Activated CD8-positive, alpha-beta memory T cell treated with anti-CD3 and anti-CD28 coated beads for 48 hours (primary cell): ENCODE results near the gene MACROD2.

Experiments used
- DNase-seq, 3 experiments: peaks; one replicate each; pipeline ENCODE4 v3.0.0-alpha.2; 2020; ENCODE audit warnings: low read depth in 2 of 3, low spot score in 2 of 3

The MACROD2 gene

GRCh38 chr20:15742627-15743026 is 1747.3 kb downstream of the MACROD2 start:
- no peak for DNase-seq

GRCh38 chr20:15756002-15756753 is 1760.9 kb downstream of the MACROD2 start:
- DNase-seq, result no peak

- no peak for DNase-seq
These were observed 1761.4 kb downstream of the MACROD2 start for GRCh38 chr20:15756754-15757115.

- DNase-seq, result no peak
These were observed 1764.3 kb downstream of the MACROD2 start for GRCh38 chr20:15759594-15759993.

- no peak for DNase-seq
These were observed 1764.8 kb downstream of the MACROD2 start for GRCh38 chr20:15760001-15760621.

- no peak for DNase-seq
These were observed 1768.0 kb downstream of the MACROD2 start for GRCh38 chr20:15763366-15763765.

GRCh38 chr20:15767586-15767985 is 1772.3 kb downstream of the MACROD2 start:
- DNase-seq, result no peak

- no peak for DNase-seq
These were observed 1772.9 kb downstream of the MACROD2 start for GRCh38 chr20:15767999-15768741.

- DNase-seq, result no peak
These were observed 1777.5 kb downstream of the MACROD2 start for GRCh38 chr20:15772826-15773225.

- DNase-seq, result no peak
These were observed 1779.6 kb downstream of the MACROD2 start for GRCh38 chr20:15774926-15775325.

GRCh38 chr20:15776770-15777466 is 1781.6 kb downstream of the MACROD2 start:
- no peak for DNase-seq

GRCh38 chr20:15784020-15784419 is 1788.7 kb downstream of the MACROD2 start:
- DNase-seq, result no peak

GRCh38 chr20:15789079-15789478 is 1793.8 kb downstream of the MACROD2 start:
- no peak for DNase-seq

- DNase-seq, result no peak
These were observed 1797.5 kb downstream of the MACROD2 start for GRCh38 chr20:15792855-15793254.

- DNase-seq, result no peak
These were observed 1799.1 kb downstream of the MACROD2 start for GRCh38 chr20:15794409-15794808.

- no peak for DNase-seq
These were observed 1800.1 kb downstream of the MACROD2 start for GRCh38 chr20:15795305-15796019.

- no peak for DNase-seq
These were observed 1804.6 kb downstream of the MACROD2 start for GRCh38 chr20:15799871-15800270.

- no peak for DNase-seq
These were observed 1806.7 kb downstream of the MACROD2 start for GRCh38 chr20:15802020-15802419.

- no peak for DNase-seq
These were observed 1809.8 kb downstream of the MACROD2 start for GRCh38 chr20:15805154-15805553.

- no peak for DNase-seq
These were observed 1810.8 kb downstream of the MACROD2 start for GRCh38 chr20:15806105-15806504.

- DNase-seq, result no peak
These were observed 1812.0 kb downstream of the MACROD2 start for GRCh38 chr20:15807271-15807670.
